HEK293T (cell line): Measurements from ENCODE around the gene ISCU.

Source experiments
- CTCF ChIA-PET: fragments of 350-600 bp; formaldehyde crosslinking; extraction: SDS; loops from one replicate; lab custom pipeline; 2021; ENCODE audit warnings: antibody characterized with exemption, inconsistent platforms; lab: Yijun Ruan, JAX
- POLR2A ChIA-PET: fragments of 350-600 bp; formaldehyde crosslinking; extraction: SDS; loops from one replicate; lab custom pipeline; 2020; ENCODE audit warnings: antibody characterized with exemption, inconsistent platforms; lab: Yijun Ruan, JAX
- DNase-seq: peaks from one replicate; pipeline ENCODE4 v3.0.0; 2012; ENCODE audit warnings: mixed read lengths; ENCODE audit errors: extremely low spot score
- ARNT ChIP-seq: fragments of 450-650 bp; IDR thresholded peaks from 2 replicates; pipeline ENCODE4 v1.6.1; 2017; ENCODE audit warnings: mild to moderate bottlenecking
- BHLHE40 ChIP-seq: fragments of 450-650 bp; IDR thresholded peaks from 2 replicates; pipeline ENCODE4 v1.6.1; 2016; ENCODE audit warnings: mild to moderate bottlenecking, moderate library complexity, borderline replicate concordance
- CTBP1 ChIP-seq: fragments of 450-650 bp; IDR thresholded peaks from 2 replicates; pipeline ENCODE4 v1.6.1; 2016; ENCODE audit warnings: borderline replicate concordance
- ELF4 ChIP-seq: fragments of 450-650 bp; IDR thresholded peaks from 2 replicates; pipeline ENCODE4 v1.6.1; 2017; ENCODE audit warnings: antibody characterized with exemption
- FOXA1 ChIP-seq: fragments of 450-650 bp; IDR thresholded peaks from 2 replicates; pipeline ENCODE4 v1.6.1; 2016; ENCODE audit warnings: mild to moderate bottlenecking
- FOXK2 ChIP-seq: fragments of 450-650 bp; IDR thresholded peaks from 2 replicates; pipeline ENCODE4 v1.6.1; 2016; ENCODE audit warnings: mild to moderate bottlenecking
- FOXM1 ChIP-seq: fragments of 450-650 bp; IDR thresholded peaks from 2 replicates; pipeline ENCODE4 v1.6.1; 2017; ENCODE audit warnings: mild to moderate bottlenecking, borderline replicate concordance
- HDGF ChIP-seq: fragments of 450-650 bp; IDR thresholded peaks from 2 replicates; pipeline ENCODE4 v1.6.1; 2017; ENCODE audit warnings: antibody characterized with exemption, borderline replicate concordance
- L3MBTL2 ChIP-seq: fragments of 450-650 bp; conservative IDR thresholded peaks from 2 replicates; pipeline ENCODE4 v1.6.1; 2016; ENCODE audit warnings: mild to moderate bottlenecking
- LEF1 ChIP-seq: fragments of 450-650 bp; IDR thresholded peaks from 2 replicates; pipeline ENCODE4 v1.6.1; 2017; ENCODE audit warnings: mild to moderate bottlenecking, borderline replicate concordance
- NFRKB ChIP-seq: fragments of 450-650 bp; IDR thresholded peaks from 2 replicates; pipeline ENCODE4 v1.6.1; 2016; ENCODE audit warnings: mild to moderate bottlenecking, moderate library complexity
- PKNOX1 ChIP-seq: fragments of 450-650 bp; IDR thresholded peaks from 2 replicates; pipeline ENCODE4 v1.6.1; 2016
- SP1 ChIP-seq: fragments of 450-650 bp; IDR thresholded peaks from 2 replicates; pipeline ENCODE4 v1.6.1; 2017
- SUZ12 ChIP-seq: fragments of 450-650 bp; IDR thresholded peaks from 2 replicates; pipeline ENCODE4 v1.6.1; 2016; ENCODE audit warnings: mild to moderate bottlenecking
- TARDBP ChIP-seq: fragments of 450-650 bp; IDR thresholded peaks from 2 replicates; pipeline ENCODE4 v1.6.1; 2016
- ZNF384 ChIP-seq: fragments of 450-650 bp; IDR thresholded peaks from 2 replicates; pipeline ENCODE4 v1.6.1; 2016

The ISCU gene

GRCh38 chr12:108575199-108575912 is 13.0 kb downstream of the ISCU start:
- TF ChIP-seq BHLHE40 (no peak), PKNOX1 (no peak), ELF4 (no peak), ARNT (no peak), ZNF384 (no peak)
- POLR2A ChIA-PET: no interaction called here
- no peak for DNase-seq
- CTCF ChIA-PET: interaction anchor here (0.6 kb wide), 1 partner anchor 835 kb away, joined by 4 read pairs; no protein-coding TSS in a partner anchor

- DNase-seq: no peak
- TF ChIP-seq NFRKB (no peak), LEF1 (no peak), HDGF (no peak), ZNF384 (no peak), FOXK2 (no peak), PKNOX1 (no peak)
- ChIA-PET CTCF (no interaction called here), POLR2A (interaction anchor here (0.7 to 0.9 kb wide), 2 partner anchors 14 to 15 kb away, joined by 3 to 4 read pairs; partner anchors contain the start of genes ISCU and SART3)
Observed at GRCh38 chr12:108576660-108577234, 14.4 kb downstream of the ISCU start.

- no peak for DNase-seq
- POLR2A ChIA-PET: no interaction called here
- TF ChIP-seq NFRKB (no peak), FOXM1 (no peak), LEF1 (no peak), CTBP1 (no peak), BHLHE40 (no peak), FOXA1 (no peak)
- CTCF ChIA-PET: no interaction called here
Observed at GRCh38 chr12:108577458-108577857, 15.1 kb downstream of the ISCU start.

- TF ChIP-seq ELF4: no peak
- no peak for TF ChIP-seq LEF1
- no peak for TF ChIP-seq TARDBP
- no peak for TF ChIP-seq FOXK2
- TF ChIP-seq BHLHE40: no peak
- TF ChIP-seq FOXM1: no peak
- TF ChIP-seq NFRKB: no peak
- TF ChIP-seq L3MBTL2: no peak
- no peak for TF ChIP-seq FOXA1
- TF ChIP-seq CTBP1: no peak
- no peak for TF ChIP-seq SUZ12
- TF ChIP-seq ZNF384: no peak
- no peak for TF ChIP-seq HDGF
- no peak for TF ChIP-seq PKNOX1
- TF ChIP-seq SP1: no peak
- TF ChIP-seq ARNT: no peak
- ChIA-PET POLR2A (no interaction called here), CTCF (no interaction called here)
- DNase-seq: no peak
Observed at GRCh38 chr12:108578264-108578663, 15.9 kb downstream of the ISCU start.

GRCh38 chr12:108578813-108579212 is 16.4 kb downstream of the ISCU start:
- no peak for DNase-seq
- ChIA-PET POLR2A (no interaction called here), CTCF (no interaction called here)
- TF ChIP-seq SUZ12: no peak
- no peak for TF ChIP-seq ZNF384
- no peak for TF ChIP-seq L3MBTL2

GRCh38 chr12:108580531-108580930 is 18.1 kb downstream of the ISCU start:
- no peak for TF ChIP-seq TARDBP
- no peak for TF ChIP-seq PKNOX1
- no peak for TF ChIP-seq CTBP1
- TF ChIP-seq SP1: no peak
- TF ChIP-seq FOXK2: no peak
- no peak for TF ChIP-seq ELF4
- TF ChIP-seq BHLHE40: no peak
- no peak for TF ChIP-seq L3MBTL2
- TF ChIP-seq FOXM1: no peak
- no peak for TF ChIP-seq FOXA1
- TF ChIP-seq ARNT: no peak
- no peak for TF ChIP-seq SUZ12
- no peak for TF ChIP-seq ZNF384
- TF ChIP-seq LEF1: no peak
- no peak for DNase-seq
- POLR2A ChIA-PET: no interaction called here
- CTCF ChIA-PET: no interaction called here
